Endothelial cell of umbilical vein (primary cell): ENCODE measurements around the gene ENO2. TPM values are rescaled to one million over a fixed set of nuclear protein-coding genes. Genes with fewer than 3 reads are reported as not detected.

Experiments used
- BruUV-seq: library from RNA; stranded (reverse); fragments of 400-500 nt; replicated peaks from 2 replicates; lab custom pipeline; 2021; lab: Mats Ljungman, UMichigan
- CTCF ChIA-PET: fragments of 300-600, 350-600 bp; sonication (Branson Sonifier 250); formaldehyde crosslinking; loops from one replicate; lab custom pipeline; 2021; ENCODE audit warnings: antibody characterized with exemption, inconsistent platforms; lab: Charles Lee
- POLR2A ChIA-PET: fragments of 300-600, 350-600 bp; sonication (Branson Sonifier 250); formaldehyde crosslinking; loops from one replicate; lab custom pipeline; 2021; ENCODE audit warnings: antibody characterized with exemption, inconsistent platforms; lab: Charles Lee
- DNase-seq: peaks from one replicate; pipeline ENCODE4 v3.0.0-alpha.2; 2011; ENCODE audit warnings: low read depth, low spot score
- FAIRE-seq: peaks from 2 replicates; lab custom pipeline; 2011; peaks lifted over from hg19 to GRCh38; lab: Jason Lieb, UNC
- H2AFZ ChIP-seq: 2 replicates; pipeline ENCODE4 v1.6.0; 2012; ENCODE audit warnings: low read depth, low read length, control low read depth, inconsistent platforms
- H3K27ac ChIP-seq: 2 replicates; pipeline ENCODE4 v1.5.1; 2011; ENCODE audit warnings: low read depth, mild to moderate bottlenecking, control low read depth, low read length, moderate library complexity; ENCODE audit not compliant: insufficient read depth
- H3K27me3 ChIP-seq, 2 experiments: 2 replicates each; pipeline versions ENCODE4 v1.6.0 to v1.6.1; 2011; ENCODE audit warnings: low read length in 2 of 2, mixed read lengths in 1 of 2; ENCODE audit not compliant: control insufficient read depth in 2 of 2, insufficient read depth in 2 of 2
- H3K36me3 ChIP-seq, 2 experiments: 2 replicates in 1 of 2; 3 replicates in 1 of 2; pipeline ENCODE4 v1.5.1; 2011; ENCODE audit warnings: low read length in 2 of 2, mild to moderate bottlenecking in 1 of 2, moderate library complexity in 1 of 2; ENCODE audit not compliant: control insufficient read depth in 2 of 2, insufficient read depth in 2 of 2; ENCODE audit errors: extremely low read depth in 1 of 2
- H3K4me1 ChIP-seq: 3 replicates; pipeline ENCODE4 v1.5.1; 2011; ENCODE audit warnings: mild to moderate bottlenecking, low read length; ENCODE audit not compliant: control insufficient read depth, insufficient read depth; ENCODE audit errors: extremely low read depth
- H3K4me2 ChIP-seq: 2 replicates; pipeline ENCODE4 v1.6.1; 2011; ENCODE audit warnings: low read length, control low read depth, mixed read lengths; ENCODE audit not compliant: insufficient read depth
- H3K4me3 ChIP-seq, 3 experiments: fragments of 200-600 bp in 1 of 3; sonication (generic), shearing (Covaris generic) in 1 of 3; replicated peaks in 1 of 3; 2 replicates each; pipeline ENCODE4 v1.5.1; 2011 to 2016; ENCODE audit warnings: control low read depth in 3 of 3, low read length in 3 of 3, mild to moderate bottlenecking in 2 of 3, inconsistent platforms in 1 of 3, low read depth in 1 of 3, moderate library complexity in 1 of 3; ENCODE audit not compliant: insufficient read depth in 1 of 3
- H3K79me2 ChIP-seq: 2 replicates; pipeline ENCODE4 v1.6.0; 2012; ENCODE audit warnings: low read length, inconsistent platforms; ENCODE audit not compliant: control insufficient read depth, insufficient read depth
- H3K9ac ChIP-seq: replicated peaks from 2 replicates; pipeline ENCODE3; 2011; ENCODE audit warnings: low read length, control low read depth; ENCODE audit not compliant: insufficient read depth; ENCODE audit errors: extremely low read depth
- H3K9me1 ChIP-seq: replicated peaks from 3 replicates; pipeline ENCODE4 v1.6.0; 2011; ENCODE audit warnings: mild to moderate bottlenecking, low read length; ENCODE audit not compliant: control insufficient read depth, insufficient read depth; ENCODE audit errors: extremely low read depth
- H3K9me3 ChIP-seq: replicated peaks from 2 replicates; pipeline ENCODE4 v1.5.1; 2012; ENCODE audit warnings: low read length, inconsistent platforms; ENCODE audit not compliant: control insufficient read depth, insufficient read depth
- H4K20me1 ChIP-seq: replicated peaks from 2 replicates; pipeline ENCODE3; 2011; ENCODE audit warnings: mild to moderate bottlenecking, low read length; ENCODE audit not compliant: control insufficient read depth, insufficient read depth; ENCODE audit errors: extremely low read depth
- CTCF ChIP-seq, 2 donors: IDR thresholded peaks; 1 replicate in 1 of 2; 2 replicates in 1 of 2; pipeline ENCODE4 v1.5.1; 2011; ENCODE audit warnings: low read length in 2 of 2, mild to moderate bottlenecking in 2 of 2, moderate library complexity in 2 of 2, control low read depth in 1 of 2, inconsistent platforms in 1 of 2, low read depth in 1 of 2; ENCODE audit not compliant: insufficient read depth in 1 of 2; ENCODE audit errors: extremely low read depth in 1 of 2
- EZH2 ChIP-seq: IDR thresholded peaks from 2 replicates; pipeline ENCODE4 v1.6.1; 2012; ENCODE audit warnings: borderline replicate concordance, low read depth, mild to moderate bottlenecking, moderate library complexity, low read length, inconsistent platforms; ENCODE audit not compliant: severe bottlenecking
- FOS ChIP-seq: IDR thresholded peaks from 2 replicates; pipeline ENCODE4 v1.6.1; 2011; ENCODE audit warnings: mild to moderate bottlenecking, low read length, moderate library complexity, borderline replicate concordance; ENCODE audit not compliant: insufficient read depth
- GATA2 ChIP-seq: IDR thresholded peaks from 2 replicates; pipeline ENCODE4 v1.7.0; 2011; ENCODE audit warnings: low read depth, mild to moderate bottlenecking, moderate library complexity, mixed read lengths, low read length; ENCODE audit not compliant: insufficient read length, insufficient read depth
- JUN ChIP-seq: IDR thresholded peaks from 2 replicates; pipeline ENCODE4 v1.6.1; 2011; ENCODE audit warnings: borderline replicate concordance, low read depth; ENCODE audit not compliant: insufficient read length, insufficient read depth
- MYC ChIP-seq: IDR thresholded peaks from one replicate; pipeline ENCODE4 v1.6.1; 2011; ENCODE audit warnings: mild to moderate bottlenecking, low read depth, low read length
- POLR2A ChIP-seq: IDR thresholded peaks from 2 replicates; pipeline ENCODE4 v1.6.1; 2012; ENCODE audit warnings: low read depth, mild to moderate bottlenecking, control low read depth, low read length
- POLR2AphosphoS5 ChIP-seq: IDR thresholded peaks from 2 replicates; pipeline ENCODE4 v1.6.1; 2012; ENCODE audit warnings: low read depth, mild to moderate bottlenecking, control low read depth, low read length, moderate library complexity; ENCODE audit not compliant: insufficient read depth
- dilution Hi-C: fragments of 300-500 bp; cut with MboI; formaldehyde crosslinking; loops from one replicate; pipeline ENCODE4 v1.15.0; 2019; ENCODE audit warnings: low sequenced_read_pairs; ENCODE audit not compliant: extremely low pct_ligation_motif_present
- intact Hi-C: fragments of 100-400 bp; cut with micrococcal nuclease; formaldehyde crosslinking; loops from one replicate; pipeline ENCODE4 v1.10.0; 2022
- polyA plus RNA-seq, 4 experiments: library from polyadenylated mRNA; depleted of rRNA in 3 of 4; stranded (reverse) in 3 of 4; unstranded in 1 of 4; fragments of >200 nt; gene quantifications; 2 replicates each; pipeline versions ENCODE4 v1.2.1 to v1.2.3, GENCODE V29; 2011 to 2012; ENCODE audit warnings: missing spikeins in 1 of 4
- total RNA-seq: library from RNA; stranded (reverse); gene quantifications from 2 replicates; pipeline ENCODE4 v1.2.3, GENCODE V29; 2021
- TF ChIP-seq, protein P1 (sequence below): IDR thresholded peaks from 2 replicates; pipeline ENCODE4 v1.6.1; 2011; ENCODE audit not compliant: insufficient read depth, insufficient read length

The ENO2 gene
- total and polyA plus RNA-seq, 2 donors (not counting 3 experiments of a cell fraction or from before 2014, with no cell fraction given), result 11.4 to 18.6 TPM

DNA sequence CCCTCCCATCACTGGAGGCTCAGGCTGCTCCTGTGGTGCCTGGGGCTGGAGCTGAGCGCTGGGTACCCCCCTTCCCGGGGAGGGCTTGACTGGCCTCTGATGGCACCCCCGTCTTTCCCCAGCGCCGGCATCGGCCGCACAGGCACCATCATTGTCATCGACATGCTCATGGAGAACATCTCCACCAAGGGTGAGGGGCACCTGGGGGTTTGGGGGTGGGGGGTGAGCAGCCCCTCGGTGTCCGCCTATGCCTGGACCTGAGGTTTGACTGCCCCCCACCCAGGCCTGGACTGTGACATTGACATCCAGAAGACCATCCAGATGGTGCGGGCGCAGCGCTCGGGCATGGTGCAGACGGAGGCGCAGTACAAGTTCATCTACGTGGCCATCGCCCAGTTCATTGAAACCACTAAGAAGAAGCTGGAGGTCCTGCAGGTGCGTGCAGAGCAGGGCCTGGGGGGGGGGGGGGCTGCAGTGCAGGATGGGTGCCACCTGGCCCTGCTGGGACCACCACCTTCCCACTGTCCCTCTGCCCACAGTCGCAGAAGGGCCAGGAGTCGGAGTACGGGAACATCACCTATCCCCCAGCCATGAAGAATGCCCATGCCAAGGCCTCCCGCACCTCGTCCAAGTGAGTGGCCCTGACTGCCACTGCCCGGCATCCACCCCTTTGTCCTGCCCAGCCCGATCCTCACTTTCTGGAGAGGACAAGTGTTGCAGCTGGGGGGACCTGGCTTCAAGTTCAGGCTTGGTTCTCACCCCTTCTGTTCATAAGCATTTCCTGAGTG is 45.6 kb downstream of the ENO2 start:
- intact Hi-C loops, result no loop called here
- DNase-seq, result no peak
- BruUV-seq, result no TSS peak
- Histone ChIP-seq H3K36me3 (peaks cover 0 to 2% of the 10 kb centered on the region in 2 experiments), H3K79me2 (no peaks in the 10 kb centered on the region), H3K4me2 (no peak overlapping the region), H2AFZ (no peak overlapping the region), H4K20me1 (no peaks in the 10 kb centered on the region), H3K9me1 (no peaks in the 10 kb centered on the region), H3K4me3 (no peak overlapping the region), H3K27ac (no peak overlapping the region), H3K27me3 (no peaks in the 10 kb centered on the region), H3K9ac (no peak overlapping the region), H3K4me1 (peaks cover 18% of the 10 kb centered on the region), H3K9me3 (no peaks in the 10 kb centered on the region)
- ChIA-PET POLR2A (interaction anchor here (0.5 kb wide), 1 partner anchor 976 kb away, joined by 3 read pairs; no protein-coding TSS in a partner anchor), CTCF (interaction anchor here (1.6 to 3.2 kb wide), 3 partner anchors 16 to 91 kb away, joined by 4 to 34 read pairs (median 13); partner anchors contain the start of genes C12orf57 and RNU7-1)
- dilution Hi-C loops, result no loop called here
- no peak for FAIRE-seq
- no peak for TF ChIP-seq GATA2
- no peak for TF ChIP-seq JUN
- TF ChIP-seq POLR2AphosphoS5, result no peak
- TF ChIP-seq FOS, result no peak
- no peak for TF ChIP-seq MYC
- no peak for TF ChIP-seq EZH2
- TF ChIP-seq, protein P1, sequence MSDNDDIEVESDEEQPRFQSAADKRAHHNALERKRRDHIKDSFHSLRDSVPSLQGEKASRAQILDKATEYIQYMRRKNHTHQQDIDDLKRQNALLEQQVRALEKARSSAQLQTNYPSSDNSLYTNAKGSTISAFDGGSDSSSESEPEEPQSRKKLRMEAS, result no peak
- no peak for TF ChIP-seq POLR2A
- no peak for TF ChIP-seq CTCF (IDR thresholded peaks at IDR 0.05; ENCODE audit: extremely low read depth in 1 of 2, insufficient read depth in 1 of 2, low read depth in 1 of 2, low read length in 2 of 2)
